BE2C (cell line): ENCODE data around the gene ATXN7L1.

Experiments used
- DNase-seq: peaks from one replicate; pipeline ENCODE4 v3.0.0-alpha.2; 2020
- H3K27me3 ChIP-seq: fragments of 250-450 bp; sonication (Bioruptor Pico); 2 replicates; pipeline ENCODE4 v1.5.1; 2020; ENCODE audit warnings: mild to moderate bottlenecking
- H3K36me3 ChIP-seq: fragments of 250-450 bp; sonication (Bioruptor Pico); 2 replicates; pipeline ENCODE4 v1.5.1; 2020; ENCODE audit warnings: mild to moderate bottlenecking
- H3K4me1 ChIP-seq: fragments of 250-450 bp; sonication (Bioruptor Pico); 2 replicates; pipeline ENCODE4 v1.5.1; 2020
- H3K4me3 ChIP-seq: 2 replicates; pipeline ENCODE4 v1.5.1; 2011; ENCODE audit warnings: low read depth, low read length
- H3K9me3 ChIP-seq: fragments of 250-450 bp; sonication (Bioruptor Pico); 2 replicates; pipeline ENCODE4 v1.5.1; 2020
- CTCF ChIP-seq: IDR thresholded peaks from 2 replicates; pipeline ENCODE4 v1.5.1; 2012; ENCODE audit warnings: mild to moderate bottlenecking, low read depth, low read length

The ATXN7L1 gene

GRCh38 chr7:105835441-105835840, 41.0 kb downstream of the ATXN7L1 start:
- no peak for TF ChIP-seq CTCF
- Histone ChIP-seq H3K36me3 (no peaks in the 10 kb centered on the region), H3K4me1 (peaks cover 10% of the 10 kb centered on the region; the same call in 1 of the 2 replicates), H3K27me3 (no peaks in the 10 kb centered on the region), H3K9me3 (no peaks in the 10 kb centered on the region), H3K4me3 (no peak overlapping the region)
- no peak for DNase-seq

GRCh38 chr7:105831824-105832535, 44.4 kb downstream of the ATXN7L1 start:
- Histone ChIP-seq H3K36me3 (no peaks in the 10 kb centered on the region), H3K4me3 (no peak overlapping the region), H3K4me1 (no peaks in the 10 kb centered on the region), H3K9me3 (no peaks in the 10 kb centered on the region), H3K27me3 (no peaks in the 10 kb centered on the region)
- no peak for DNase-seq
- no peak for TF ChIP-seq CTCF

- no peaks in the 10 kb centered on the region for H3K4me1 ChIP-seq
- TF ChIP-seq CTCF: no peak
Measured at GRCh38 chr7:105831302-105831620, 45.1 kb downstream of the ATXN7L1 start.

GRCh38 chr7:105830405-105831301, 45.7 kb downstream of the ATXN7L1 start:
- Histone ChIP-seq H3K4me1 (no peaks in the 10 kb centered on the region), H3K36me3 (no peaks in the 10 kb centered on the region), H3K27me3 (no peaks in the 10 kb centered on the region), H3K4me3 (no peak overlapping the region), H3K9me3 (no peaks in the 10 kb centered on the region)
- DNase-seq: no peak
- TF ChIP-seq CTCF: no peak

More at GRCh38 chr7:105831302-105831620, 45.1 kb downstream of the ATXN7L1 start:
- H3K9me3 ChIP-seq: no peaks in the 10 kb centered on the region
- H3K36me3 ChIP-seq: no peaks in the 10 kb centered on the region
- no peak overlapping the region for H3K4me3 ChIP-seq
- H3K27me3 ChIP-seq: no peaks in the 10 kb centered on the region
- DNase-seq: no peak

- TF ChIP-seq CTCF: no peak
- Histone ChIP-seq H3K27me3 (no peaks in the 10 kb centered on the region), H3K36me3 (no peaks in the 10 kb centered on the region), H3K4me1 (no peaks in the 10 kb centered on the region), H3K4me3 (no peak overlapping the region), H3K9me3 (no peaks in the 10 kb centered on the region)
- no peak for DNase-seq
Measured at GRCh38 chr7:105829681-105830322, 46.6 kb downstream of the ATXN7L1 start.
